Lower leg skin (tissue), 3 donors: ENCODE results near the gene MTMR10.

Experiments used
- CTCF ChIP-seq, 3 donors: fragments of 450-650 bp; IDR thresholded peaks; one replicate each; pipeline ENCODE4 v1.5.1; 2016; ENCODE audit warnings: antibody characterized with exemption in 3 of 3, mild to moderate bottlenecking in 3 of 3, moderate library complexity in 2 of 3
- POLR2A ChIP-seq, 2 donors: fragments of 450-650 bp; IDR thresholded peaks; one replicate each; pipeline ENCODE4 v1.6.1; 2016 to 2017; ENCODE audit warnings: antibody characterized with exemption in 2 of 2, mild to moderate bottlenecking in 1 of 2, moderate library complexity in 1 of 2

GRCh38 chr15:31019986-31020385 lies 28.6 kb upstream of the MTMR10 start:
- TF ChIP-seq POLR2A (IDR thresholded peaks at IDR 0.05) (no peak), CTCF (IDR thresholded peaks at IDR 0.05) (no peak)
